Activated CD4-positive, alpha-beta T cell treated with anti-CD3 and anti-CD28 coated beads, Interleukin-2, amount 50 U/mL, for 4 hours (primary cell): ENCODE measurements around the gene CHST11.
A peak's percentile ranks its signal among the peaks of the same experiment; 100 is the strongest.

Source experiments
- DNase-seq, 2 experiments: peaks; one replicate each; pipeline ENCODE4 v3.0.0-alpha.2; 2020

CHST11 gene

GRCh38 chr12:104456417-104456949 is at the start of gene CHST11:
TSS of gene CHST11 (plus strand) at chr12:104456948.
- peak; percentile 68 to 75 for DNase-seq

- no peak for DNase-seq
These were observed 49.3 kb upstream of the CHST11 start for GRCh38 chr12:104407438-104407837.

GRCh38 chr12:104407922-104408321 is 48.8 kb upstream of the CHST11 start:
- no peak for DNase-seq

- DNase-seq, result no peak
These were observed 46.4 kb upstream of the CHST11 start for GRCh38 chr12:104410326-104410725.

- no peak for DNase-seq
These were observed 46.0 kb upstream of the CHST11 start for GRCh38 chr12:104410786-104411185.

GRCh38 chr12:104411826-104412641 is 44.7 kb upstream of the CHST11 start:
- no peak for DNase-seq

GRCh38 chr12:104412681-104413080 is 44.1 kb upstream of the CHST11 start:
- no peak for DNase-seq

- no peak for DNase-seq
These were observed 43.4 kb upstream of the CHST11 start for GRCh38 chr12:104413330-104413729.

- DNase-seq, result no peak
These were observed 42.0 kb upstream of the CHST11 start for GRCh38 chr12:104414581-104415341.

GRCh38 chr12:104415342-104415980 is 41.3 kb upstream of the CHST11 start:
- DNase-seq, result no peak

GRCh38 chr12:104416136-104416535 is 40.6 kb upstream of the CHST11 start:
- no peak for DNase-seq

GRCh38 chr12:104416585-104416984 is 40.2 kb upstream of the CHST11 start:
- DNase-seq, result no peak

- DNase-seq, result no peak
These were observed 37.0 kb upstream of the CHST11 start for GRCh38 chr12:104419717-104420116.

GRCh38 chr12:104420868-104421267 is 35.9 kb upstream of the CHST11 start:
- DNase-seq, result no peak

- DNase-seq, result no peak
These were observed 35.4 kb upstream of the CHST11 start for GRCh38 chr12:104421343-104421742.

- DNase-seq, result no peak
These were observed 34.3 kb upstream of the CHST11 start for GRCh38 chr12:104422441-104422840.

GRCh38 chr12:104423273-104423672 is 33.5 kb upstream of the CHST11 start:
- DNase-seq, result no peak

GRCh38 chr12:104423809-104424208 is 32.9 kb upstream of the CHST11 start:
- DNase-seq, result no peak

- no peak for DNase-seq
These were observed 31.8 kb upstream of the CHST11 start for GRCh38 chr12:104424955-104425354.

- DNase-seq, result no peak
These were observed 31.1 kb upstream of the CHST11 start for GRCh38 chr12:104425614-104426013.

GRCh38 chr12:104426926-104427546 is 29.7 kb upstream of the CHST11 start:
- DNase-seq, result no peak

GRCh38 chr12:104427547-104427938 is 29.2 kb upstream of the CHST11 start:
- DNase-seq, result no peak

GRCh38 chr12:104433061-104433460 is 23.7 kb upstream of the CHST11 start:
- DNase-seq, result no peak
